ENCODE data around the gene SPINT1.

SPINT1 gene

GRCh38 chr15:40828447-40829036 lies 15.3 kb upstream of the SPINT1 start, which contains the start of gene PPP1R14D:
Gene PPP1R14D (minus strand): TSS chr15:40828708. CDS start chr15:40828641, 67 bp downstream.
- FAIRE-seq: no peak
- no peak for DNase-seq (ENCODE audit: insufficient read length, low spot score)

GRCh38 chr15:40829115-40829514 lies 14.7 kb upstream of the SPINT1 start:
- no peak for FAIRE-seq
- no peak for DNase-seq (ENCODE audit: insufficient read length, low spot score)

- no peak for FAIRE-seq
- DNase-seq (ENCODE audit: insufficient read length, low spot score): no peak
Observed at GRCh38 chr15:40830884-40831283, 13.0 kb upstream of the SPINT1 start.

GRCh38 chr15:40831861-40832260 lies 12.0 kb upstream of the SPINT1 start:
- DNase-seq (ENCODE audit: insufficient read length, low spot score): no peak
- FAIRE-seq: no peak

GRCh38 chr15:40832903-40833302 lies 10.9 kb upstream of the SPINT1 start:
- DNase-seq (ENCODE audit: insufficient read length, low spot score) (no peak), FAIRE-seq (no peak)

GRCh38 chr15:40836020-40836419 lies 7.8 kb upstream of the SPINT1 start:
- no peak for FAIRE-seq
- DNase-seq (ENCODE audit: insufficient read length, low spot score): no peak

- DNase-seq (ENCODE audit: insufficient read length, low spot score) (no peak), FAIRE-seq (no peak)
Observed at GRCh38 chr15:40838756-40839155, 5.1 kb upstream of the SPINT1 start.

- no peak for FAIRE-seq
- DNase-seq (ENCODE audit: insufficient read length, low spot score): no peak
Observed at GRCh38 chr15:40841741-40842140, 2.1 kb upstream of the SPINT1 start.

- FAIRE-seq (no peak), DNase-seq (ENCODE audit: insufficient read length, low spot score) (no peak)
Observed at GRCh38 chr15:40843261-40843884, 475 bp upstream of the SPINT1 start.

- no peak for FAIRE-seq
- peak; percentile 63 for DNase-seq (ENCODE audit: insufficient read length, low spot score)
Observed at GRCh38 chr15:40844696-40845030, 815 bp downstream of the SPINT1 start.

- FAIRE-seq (no peak), DNase-seq (ENCODE audit: insufficient read length, low spot score) (no peak)
Observed at GRCh38 chr15:40845036-40845435, 1.2 kb downstream of the SPINT1 start.

- no peak for FAIRE-seq
- DNase-seq (ENCODE audit: insufficient read length, low spot score): no peak
Observed at GRCh38 chr15:40845511-40846284, 1.9 kb downstream of the SPINT1 start.

GRCh38 chr15:40846841-40847222 lies 3.0 kb downstream of the SPINT1 start:
- DNase-seq (ENCODE audit: insufficient read length, low spot score): no peak
- FAIRE-seq: no peak

GRCh38 chr15:40847223-40847961 lies 3.5 kb downstream of the SPINT1 start:
- peak; percentile 94 for FAIRE-seq
- peak; percentile 75 for DNase-seq (ENCODE audit: insufficient read length, low spot score)

GRCh38 chr15:40850576-40851112 lies 6.8 kb downstream of the SPINT1 start:
- FAIRE-seq (no peak), DNase-seq (ENCODE audit: insufficient read length, low spot score) (no peak)

GRCh38 chr15:40852529-40852928 lies 8.7 kb downstream of the SPINT1 start:
- FAIRE-seq (no peak), DNase-seq (ENCODE audit: insufficient read length, low spot score) (no peak)

GRCh38 chr15:40853241-40853890 lies 9.5 kb downstream of the SPINT1 start:
- FAIRE-seq (no peak), DNase-seq (ENCODE audit: insufficient read length, low spot score) (no peak)

GRCh38 chr15:40854161-40854560 lies 10.3 kb downstream of the SPINT1 start:
- no peak for DNase-seq (ENCODE audit: insufficient read length, low spot score)
- FAIRE-seq: no peak

GRCh38 chr15:40855706-40856234 lies 11.9 kb downstream of the SPINT1 start:
- FAIRE-seq (no peak), DNase-seq (ENCODE audit: insufficient read length, low spot score) (no peak)

GRCh38 chr15:40856746-40857145 lies 12.9 kb downstream of the SPINT1 start:
- FAIRE-seq (no peak), DNase-seq (ENCODE audit: insufficient read length, low spot score) (no peak)

Data from GM19239 (cell line).